GM12878 (cell line): ENCODE data around the gene SNPH. TPM values are rescaled to one million over a fixed set of nuclear protein-coding genes. Genes with fewer than 3 reads are reported as not detected.

Experiments
- CREB1 ChIP-seq: IDR thresholded peaks from 2 replicates; pipeline ENCODE4 v1.6.1; 2012; ENCODE audit warnings: low read depth, mild to moderate bottlenecking, inconsistent platforms
- DPF2 ChIP-seq: fragments of 450-650 bp; IDR thresholded peaks from 2 replicates; pipeline ENCODE4 v1.6.1; 2017; ENCODE audit warnings: mild to moderate bottlenecking
- FOXM1 ChIP-seq: IDR thresholded peaks from 2 replicates; pipeline ENCODE4 v1.6.1; 2012; ENCODE audit warnings: low read depth, mild to moderate bottlenecking, inconsistent platforms, low read length, moderate library complexity
- GATAD2B ChIP-seq: fragments of 450-650 bp; conservative IDR thresholded peaks from 2 replicates; pipeline ENCODE4 v1.6.1; 2017; ENCODE audit warnings: low read depth, mild to moderate bottlenecking, moderate library complexity
- HDAC6 ChIP-seq: fragments of 200-600 bp; sonication (generic); IDR thresholded peaks from one replicate; pipeline ENCODE4 v1.8.0; 2017; ENCODE audit warnings: antibody characterized with exemption; ENCODE audit not compliant: unreplicated experiment
- MLLT1 ChIP-seq: fragments of 450-650 bp; IDR thresholded peaks from 2 replicates; pipeline ENCODE4 v1.6.1; 2016; ENCODE audit warnings: mild to moderate bottlenecking
- SMARCA5 ChIP-seq: fragments of 450-650 bp; IDR thresholded peaks from 2 replicates; pipeline ENCODE4 v1.6.1; 2017; ENCODE audit warnings: mild to moderate bottlenecking
- YBX1 ChIP-seq: fragments of 450-650 bp; IDR thresholded peaks from 2 replicates; pipeline ENCODE4 v1.6.1; 2016; ENCODE audit warnings: antibody characterized with exemption
- ZBED1 ChIP-seq: IDR thresholded peaks from 2 replicates; pipeline ENCODE4 v1.6.1; 2016; ENCODE audit warnings: borderline replicate concordance
- ZNF24 ChIP-seq: fragments of 450-650 bp; IDR thresholded peaks from 2 replicates; pipeline ENCODE4 v1.6.1; 2017; ENCODE audit warnings: antibody characterized with exemption, mild to moderate bottlenecking
- polyA plus RNA-seq, 11 experiments: library from polyadenylated mRNA; depleted of rRNA in 4 of 11; unstranded in 6 of 11; stranded (reverse) in 5 of 11; fragments of >200 nt; fragmentation: Nextera tagmentation in 4 of 11; fragmentation: Illumina TruSeq in 1 of 11; extraction: Ambion mirVana in 4 of 11; extraction: Trizol in 1 of 11; gene quantifications; 1 replicate in 1 of 11; 2 replicates in 10 of 11; pipeline versions ENCODE4 v1.2.1 to v1.2.3, GENCODE V29; 2011 to 2016; ENCODE audit warnings: inconsistent platforms in 2 of 11, missing spikeins in 2 of 11, low read depth in 1 of 11
- total RNA-seq, 4 experiments: library from RNA; depleted of rRNA in 3 of 4; stranded (reverse); fragments of >200 nt in 3 of 4; fragmentation: Illumina TruSeq in 1 of 4; extraction: Trizol in 1 of 4; gene quantifications; 2 replicates each; pipeline versions ENCODE4 v1.2.1 to v1.2.3, GENCODE V29; 2013 to 2021
- TF ChIP-seq, protein P1 (sequence below): IDR thresholded peaks from 2 replicates; pipeline ENCODE4 v1.6.1; 2012; ENCODE audit warnings: improper control_type of control experiment, low read depth, low read length; ENCODE audit not compliant: insufficient replicate concordance
- TF ChIP-seq, protein P2 (sequence below): IDR thresholded peaks from 2 replicates; pipeline ENCODE4 v1.6.1; 2011; ENCODE audit warnings: borderline replicate concordance, low read depth, mild to moderate bottlenecking, moderate library complexity, mixed read lengths, low read length; ENCODE audit not compliant: insufficient read depth; ENCODE audit errors: extremely low read length

SNPH gene
- total and polyA plus RNA-seq, 10 of the 15 experiments (the other 5 are each of a cell fraction or from before 2014, with no cell fraction given), result 0.02 to 0.45 (median 0.34) TPM; not detected in 2

- TF ChIP-seq, protein P1, sequence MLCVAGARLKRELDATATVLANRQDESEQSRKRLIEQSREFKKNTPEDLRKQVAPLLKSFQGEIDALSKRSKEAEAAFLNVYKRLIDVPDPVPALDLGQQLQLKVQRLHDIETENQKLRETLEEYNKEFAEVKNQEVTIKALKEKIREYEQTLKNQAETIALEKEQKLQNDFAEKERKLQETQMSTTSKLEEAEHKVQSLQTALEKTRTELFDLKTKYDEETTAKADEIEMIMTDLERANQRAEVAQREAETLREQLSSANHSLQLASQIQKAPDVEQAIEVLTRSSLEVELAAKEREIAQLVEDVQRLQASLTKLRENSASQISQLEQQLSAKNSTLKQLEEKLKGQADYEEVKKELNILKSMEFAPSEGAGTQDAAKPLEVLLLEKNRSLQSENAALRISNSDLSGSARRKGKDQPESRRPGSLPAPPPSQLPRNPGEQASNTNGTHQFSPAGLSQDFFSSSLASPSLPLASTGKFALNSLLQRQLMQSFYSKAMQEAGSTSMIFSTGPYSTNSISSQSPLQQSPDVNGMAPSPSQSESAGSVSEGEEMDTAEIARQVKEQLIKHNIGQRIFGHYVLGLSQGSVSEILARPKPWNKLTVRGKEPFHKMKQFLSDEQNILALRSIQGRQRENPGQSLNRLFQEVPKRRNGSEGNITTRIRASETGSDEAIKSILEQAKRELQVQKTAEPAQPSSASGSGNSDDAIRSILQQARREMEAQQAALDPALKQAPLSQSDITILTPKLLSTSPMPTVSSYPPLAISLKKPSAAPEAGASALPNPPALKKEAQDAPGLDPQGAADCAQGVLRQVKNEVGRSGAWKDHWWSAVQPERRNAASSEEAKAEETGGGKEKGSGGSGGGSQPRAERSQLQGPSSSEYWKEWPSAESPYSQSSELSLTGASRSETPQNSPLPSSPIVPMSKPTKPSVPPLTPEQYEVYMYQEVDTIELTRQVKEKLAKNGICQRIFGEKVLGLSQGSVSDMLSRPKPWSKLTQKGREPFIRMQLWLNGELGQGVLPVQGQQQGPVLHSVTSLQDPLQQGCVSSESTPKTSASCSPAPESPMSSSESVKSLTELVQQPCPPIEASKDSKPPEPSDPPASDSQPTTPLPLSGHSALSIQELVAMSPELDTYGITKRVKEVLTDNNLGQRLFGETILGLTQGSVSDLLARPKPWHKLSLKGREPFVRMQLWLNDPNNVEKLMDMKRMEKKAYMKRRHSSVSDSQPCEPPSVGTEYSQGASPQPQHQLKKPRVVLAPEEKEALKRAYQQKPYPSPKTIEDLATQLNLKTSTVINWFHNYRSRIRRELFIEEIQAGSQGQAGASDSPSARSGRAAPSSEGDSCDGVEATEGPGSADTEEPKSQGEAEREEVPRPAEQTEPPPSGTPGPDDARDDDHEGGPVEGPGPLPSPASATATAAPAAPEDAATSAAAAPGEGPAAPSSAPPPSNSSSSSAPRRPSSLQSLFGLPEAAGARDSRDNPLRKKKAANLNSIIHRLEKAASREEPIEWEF, result peak; percentile 21
- TF ChIP-seq FOXM1 (peak; percentile 79; the same call in 1 of the 2 replicates), SMARCA5 (peak; percentile 52), GATAD2B (peak; percentile 65; the same call in 1 of the 2 replicates), YBX1 (no peak), DPF2 (peak; percentile 58; the same call in 1 of the 2 replicates), CREB1 (peak; percentile 87), ZBED1 (no peak), HDAC6 (no peak), ZNF24 (no peak), MLLT1 (peak; percentile 49)
- TF ChIP-seq, protein P2, sequence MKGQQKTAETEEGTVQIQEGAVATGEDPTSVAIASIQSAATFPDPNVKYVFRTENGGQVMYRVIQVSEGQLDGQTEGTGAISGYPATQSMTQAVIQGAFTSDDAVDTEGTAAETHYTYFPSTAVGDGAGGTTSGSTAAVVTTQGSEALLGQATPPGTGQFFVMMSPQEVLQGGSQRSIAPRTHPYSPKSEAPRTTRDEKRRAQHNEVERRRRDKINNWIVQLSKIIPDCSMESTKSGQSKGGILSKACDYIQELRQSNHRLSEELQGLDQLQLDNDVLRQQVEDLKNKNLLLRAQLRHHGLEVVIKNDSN, result no peak
Measured at GRCh38 chr20:1325173-1326030, 59.3 kb downstream of the SNPH start (continued).
